GM04503 (cell line): ENCODE data around the gene UPF2.
"Not testable (repeated sequence)": the region's sequence is repeated elsewhere in the genome, so short reads cannot be mapped to it uniquely, and the experiment has no call there.

Experiments
- DNase-seq: peaks from one replicate; pipeline ENCODE4 v3.0.0-alpha.2; 2012; ENCODE audit warnings: low read depth

The UPF2 gene

GRCh38 chr10:12042797-12043651 is at the start of gene UPF2:
Gene UPF2, minus strand, starts transcription at chr10:12042809. Its CDS starts 7,386 bp downstream, at chr10:12035423.
- DNase-seq, result peak; percentile 89

GRCh38 chr10:12091421-12091820 is 48.8 kb upstream of the UPF2 start:
- no peak for DNase-seq

GRCh38 chr10:12088919-12089318 is 46.3 kb upstream of the UPF2 start:
- DNase-seq, result no peak

- DNase-seq, result peak; percentile 22
Observed at GRCh38 chr10:12081879-12082557, 39.4 kb upstream of the UPF2 start.

GRCh38 chr10:12081470-12081869 is 38.9 kb upstream of the UPF2 start:
- no peak for DNase-seq

GRCh38 chr10:12077580-12078180 is 35.1 kb upstream of the UPF2 start:
- no peak for DNase-seq

- peak; percentile 36 for DNase-seq
Observed at GRCh38 chr10:12073526-12073925, 30.9 kb upstream of the UPF2 start.

- not testable (repeated sequence) for DNase-seq
Observed at GRCh38 chr10:12071441-12071840, 28.8 kb upstream of the UPF2 start.

- peak; percentile 79 for DNase-seq
Observed at GRCh38 chr10:12068449-12069269, 26.1 kb upstream of the UPF2 start, which contains the start of gene DHTKD1. Gene DHTKD1, plus strand, starts transcription at chr10:12068954. Its CDS starts 80 bp downstream, at chr10:12069034.

GRCh38 chr10:12067336-12067735 is 24.7 kb upstream of the UPF2 start:
- DNase-seq, result peak; percentile 43

- DNase-seq, result no peak
Observed at GRCh38 chr10:12063483-12063818, 20.8 kb upstream of the UPF2 start.

GRCh38 chr10:12062754-12063482 is 20.3 kb upstream of the UPF2 start:
- DNase-seq, result no peak

GRCh38 chr10:12061124-12061523 is 18.5 kb upstream of the UPF2 start:
- no peak for DNase-seq

- DNase-seq, result no peak
Observed at GRCh38 chr10:12056748-12057147, 14.1 kb upstream of the UPF2 start.

- no peak for DNase-seq
Observed at GRCh38 chr10:12055732-12056131, 13.1 kb upstream of the UPF2 start.

GRCh38 chr10:12051241-12051640 is 8.6 kb upstream of the UPF2 start:
- no peak for DNase-seq

- DNase-seq, result no peak
Observed at GRCh38 chr10:12050528-12050927, 7.9 kb upstream of the UPF2 start.

- DNase-seq, result no peak
Observed at GRCh38 chr10:12048547-12048946, 5.9 kb upstream of the UPF2 start.

GRCh38 chr10:12045596-12045995 is 3.0 kb upstream of the UPF2 start:
- DNase-seq, result no peak

- DNase-seq, result no peak
Observed at GRCh38 chr10:12042409-12042796, 206 bp downstream of the UPF2 start.

GRCh38 chr10:12041766-12042408 is 722 bp downstream of the UPF2 start:
- DNase-seq, result no peak
